Breast epithelium (tissue), 4 donors: ENCODE measurements around the gene OAS1. TPM values are rescaled to one million over a fixed set of nuclear protein-coding genes. Genes with fewer than 3 reads are reported as not detected.

Source experiments
- DNase-seq, 2 donors: peaks; one replicate each; pipeline ENCODE4 v3.0.0-alpha.2; 2019; ENCODE audit warnings: low spot score in 2 of 2
- H3K27ac ChIP-seq, 2 donors: fragments of 200-600 bp; sonication (generic) in 1 of 2; one replicate each; pipeline ENCODE4 v1.5.1; 2016 to 2019; ENCODE audit warnings: mild to moderate bottlenecking in 1 of 2
- H3K27me3 ChIP-seq, 2 donors: fragments of 200-600 bp; sonication (generic) in 1 of 2; one replicate each; pipeline versions ENCODE4 v1.5.1 to v1.6.0; 2017 to 2019; ENCODE audit warnings: control low read depth in 1 of 2, mild to moderate bottlenecking in 1 of 2
- H3K36me3 ChIP-seq: fragments of 200-600 bp; one replicate; pipeline ENCODE4 v1.5.1; 2019
- H3K4me1 ChIP-seq, 2 donors: fragments of 200-600 bp; sonication (generic); one replicate each; pipeline ENCODE4 v1.5.1; 2016 to 2019; ENCODE audit warnings: control low read depth in 1 of 2
- H3K4me3 ChIP-seq, 3 donors: fragments of 200-600 bp; sonication (generic); 1 replicate in 2 of 3; 2 replicates in 1 of 3; pipeline ENCODE4 v1.5.1; 2016 to 2019; ENCODE audit warnings: mild to moderate bottlenecking in 3 of 3, moderate library complexity in 2 of 3
- H3K9me3 ChIP-seq, 2 donors: fragments of 200-600 bp; sonication (generic) in 1 of 2; one replicate each; pipeline ENCODE4 v1.5.1; 2016 to 2019; ENCODE audit warnings: control low read depth in 1 of 2
- POLR2A ChIP-seq: fragments of 450-650 bp; IDR thresholded peaks from one replicate; pipeline ENCODE4 v1.6.1; 2016; ENCODE audit warnings: antibody characterized with exemption, mild to moderate bottlenecking, moderate library complexity
- POLR2AphosphoS5 ChIP-seq, 3 donors: sonication (generic); formaldehyde crosslinking; IDR thresholded peaks; one replicate each; pipeline ENCODE4 v1.6.1; 2017; ENCODE audit warnings: antibody characterized with exemption in 3 of 3
- intact Hi-C: fragments of 100-400 bp; cut with DNase I; formaldehyde crosslinking; loops from one replicate; pipeline ENCODE4 v1.15.1; 2023; ENCODE audit warnings: low total_unique reads
- total RNA-seq, 3 donors: library from RNA; depleted of rRNA; stranded (reverse); fragments of >200 nt; gene quantifications; one replicate each; pipeline ENCODE4 v1.1.0, GENCODE V29; 2016
- TF ChIP-seq, protein P1 (sequence below), 3 donors: fragments of 450-650 bp; IDR thresholded peaks; one replicate each; pipeline ENCODE4 v1.5.1; 2016 to 2017; ENCODE audit warnings: antibody characterized with exemption in 3 of 3, mild to moderate bottlenecking in 3 of 3, moderate library complexity in 3 of 3

OAS1 gene
- total RNA-seq, 3 donors from 2014 or later = 21.4 to 39.4 (median 23.3) TPM

DNA sequence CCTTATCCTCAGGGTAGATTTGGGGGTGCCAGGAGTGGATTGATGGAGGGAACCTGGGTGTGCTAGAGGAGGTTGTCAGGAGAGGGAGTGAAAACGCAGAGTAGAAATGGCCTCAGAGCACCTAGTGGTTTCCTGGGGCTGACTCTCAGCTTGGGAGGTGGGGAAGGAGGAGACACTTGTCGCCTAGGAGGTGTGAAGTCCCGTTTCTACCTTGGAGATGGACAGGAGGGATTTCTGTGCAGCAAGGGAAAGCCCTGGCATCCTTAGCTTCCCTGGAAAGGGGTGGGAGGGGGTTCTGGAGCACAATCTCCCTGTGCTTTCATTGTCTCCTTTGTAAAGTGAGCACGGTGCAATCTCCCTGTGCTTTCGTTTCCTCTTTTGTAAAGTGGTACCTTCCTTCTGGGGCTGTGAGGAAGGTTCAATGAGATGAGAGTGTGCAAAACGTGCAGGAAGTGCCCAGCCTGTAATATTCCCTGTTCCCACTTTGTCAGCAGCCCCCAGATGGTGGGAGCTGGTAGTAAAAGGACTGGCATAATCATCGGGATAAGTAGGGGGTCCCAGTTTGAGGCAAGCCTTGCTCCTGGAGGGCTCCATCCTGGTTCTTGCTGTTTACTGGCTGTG is 33.1 kb downstream of the OAS1 start:
- no peaks in the 10 kb centered on the region for H3K36me3 ChIP-seq
- TF ChIP-seq, protein P1, sequence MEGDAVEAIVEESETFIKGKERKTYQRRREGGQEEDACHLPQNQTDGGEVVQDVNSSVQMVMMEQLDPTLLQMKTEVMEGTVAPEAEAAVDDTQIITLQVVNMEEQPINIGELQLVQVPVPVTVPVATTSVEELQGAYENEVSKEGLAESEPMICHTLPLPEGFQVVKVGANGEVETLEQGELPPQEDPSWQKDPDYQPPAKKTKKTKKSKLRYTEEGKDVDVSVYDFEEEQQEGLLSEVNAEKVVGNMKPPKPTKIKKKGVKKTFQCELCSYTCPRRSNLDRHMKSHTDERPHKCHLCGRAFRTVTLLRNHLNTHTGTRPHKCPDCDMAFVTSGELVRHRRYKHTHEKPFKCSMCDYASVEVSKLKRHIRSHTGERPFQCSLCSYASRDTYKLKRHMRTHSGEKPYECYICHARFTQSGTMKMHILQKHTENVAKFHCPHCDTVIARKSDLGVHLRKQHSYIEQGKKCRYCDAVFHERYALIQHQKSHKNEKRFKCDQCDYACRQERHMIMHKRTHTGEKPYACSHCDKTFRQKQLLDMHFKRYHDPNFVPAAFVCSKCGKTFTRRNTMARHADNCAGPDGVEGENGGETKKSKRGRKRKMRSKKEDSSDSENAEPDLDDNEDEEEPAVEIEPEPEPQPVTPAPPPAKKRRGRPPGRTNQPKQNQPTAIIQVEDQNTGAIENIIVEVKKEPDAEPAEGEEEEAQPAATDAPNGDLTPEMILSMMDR (IDR thresholded peaks at IDR 0.05) = no peak
- TF ChIP-seq POLR2AphosphoS5 (IDR thresholded peaks at IDR 0.05) = no peak
- TF ChIP-seq POLR2A = no peak
- peaks cover 0 to 8% of the 10 kb centered on the region in 2 donors for H3K4me1 ChIP-seq
- no peaks in the 10 kb centered on the region for H3K9me3 ChIP-seq
- no peak for DNase-seq
- no peaks in the 10 kb centered on the region for H3K27me3 ChIP-seq
- intact Hi-C loops = no loop called here
- no peak overlapping the region for H3K27ac ChIP-seq
- H3K4me3 ChIP-seq = peak overlapping the region in 1 of 3 donors; percentile 23

DNA sequence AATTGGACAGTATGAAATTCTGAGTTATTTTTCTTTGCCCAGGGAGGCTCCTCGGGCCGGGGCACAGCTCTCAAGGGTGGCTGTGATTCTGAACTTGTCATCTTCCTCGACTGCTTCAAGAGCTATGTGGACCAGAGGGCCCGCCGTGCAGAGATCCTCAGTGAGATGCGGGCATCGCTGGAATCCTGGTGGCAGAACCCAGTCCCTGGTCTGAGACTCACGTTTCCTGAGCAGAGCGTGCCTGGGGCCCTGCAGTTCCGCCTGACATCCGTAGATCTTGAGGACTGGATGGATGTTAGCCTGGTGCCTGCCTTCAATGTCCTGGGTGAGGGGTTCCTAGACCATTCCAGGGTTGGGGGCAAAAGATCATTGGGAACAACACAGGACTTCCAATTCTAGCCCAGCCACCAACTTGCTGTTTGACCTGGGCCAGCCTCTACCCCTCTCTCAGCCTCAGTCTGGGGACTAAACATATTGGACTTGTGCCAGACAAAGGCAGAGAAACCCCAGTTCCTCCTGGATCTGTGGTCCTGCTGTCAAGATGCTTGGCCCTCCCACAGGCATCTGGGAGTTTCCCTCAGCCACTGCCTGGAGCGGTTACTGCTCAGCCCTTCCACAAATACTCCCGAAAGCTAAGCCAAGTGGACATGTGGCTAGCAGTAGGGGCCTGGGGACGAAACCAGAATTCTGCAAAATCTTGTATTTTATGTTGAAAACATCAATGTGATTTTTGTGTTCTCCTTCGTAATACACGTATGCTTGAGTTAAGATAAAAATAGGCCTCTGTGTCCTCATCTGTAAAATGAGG is 35.0 kb downstream of the OAS1 start:
- Histone ChIP-seq H3K4me3 (no peak overlapping the region), H3K36me3 (no peaks in the 10 kb centered on the region), H3K27ac (no peak overlapping the region), H3K4me1 (peaks cover 0 to 8% of the 10 kb centered on the region in 2 donors), H3K9me3 (no peaks in the 10 kb centered on the region), H3K27me3 (no peaks in the 10 kb centered on the region)
- DNase-seq = no peak
- no peak for TF ChIP-seq POLR2AphosphoS5 (IDR thresholded peaks at IDR 0.05)
- intact Hi-C loops = no loop called here

DNA sequence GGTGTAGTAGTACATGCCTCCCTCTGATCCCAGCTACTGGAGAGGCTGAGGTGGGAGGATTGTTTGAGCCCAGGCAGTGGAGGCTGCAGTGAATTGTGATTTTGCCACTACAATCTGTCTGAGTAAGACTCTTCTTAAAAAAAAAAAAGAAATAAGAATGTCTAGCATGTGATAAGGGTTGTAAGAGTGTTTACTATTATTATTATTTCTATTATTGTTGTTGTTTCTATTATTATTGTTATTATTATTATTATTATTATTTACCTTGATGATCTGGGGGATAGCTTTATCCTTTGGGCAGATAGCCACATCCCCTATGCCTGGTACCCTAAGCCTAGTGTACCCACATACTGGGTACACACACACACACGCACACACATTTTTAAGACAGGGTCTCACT is 35.8 kb downstream of the OAS1 start:
- H3K4me1 ChIP-seq = peaks cover 0 to 8% of the 10 kb centered on the region in 2 donors
- no peak overlapping the region for H3K4me3 ChIP-seq
- H3K27me3 ChIP-seq = no peaks in the 10 kb centered on the region
- intact Hi-C loops = no loop called here
- no peak overlapping the region for H3K27ac ChIP-seq
- no peak for DNase-seq
- no peaks in the 10 kb centered on the region for H3K9me3 ChIP-seq
- no peaks in the 10 kb centered on the region for H3K36me3 ChIP-seq
- TF ChIP-seq POLR2A (no peak), POLR2AphosphoS5 (IDR thresholded peaks at IDR 0.05) (no peak)

DNA sequence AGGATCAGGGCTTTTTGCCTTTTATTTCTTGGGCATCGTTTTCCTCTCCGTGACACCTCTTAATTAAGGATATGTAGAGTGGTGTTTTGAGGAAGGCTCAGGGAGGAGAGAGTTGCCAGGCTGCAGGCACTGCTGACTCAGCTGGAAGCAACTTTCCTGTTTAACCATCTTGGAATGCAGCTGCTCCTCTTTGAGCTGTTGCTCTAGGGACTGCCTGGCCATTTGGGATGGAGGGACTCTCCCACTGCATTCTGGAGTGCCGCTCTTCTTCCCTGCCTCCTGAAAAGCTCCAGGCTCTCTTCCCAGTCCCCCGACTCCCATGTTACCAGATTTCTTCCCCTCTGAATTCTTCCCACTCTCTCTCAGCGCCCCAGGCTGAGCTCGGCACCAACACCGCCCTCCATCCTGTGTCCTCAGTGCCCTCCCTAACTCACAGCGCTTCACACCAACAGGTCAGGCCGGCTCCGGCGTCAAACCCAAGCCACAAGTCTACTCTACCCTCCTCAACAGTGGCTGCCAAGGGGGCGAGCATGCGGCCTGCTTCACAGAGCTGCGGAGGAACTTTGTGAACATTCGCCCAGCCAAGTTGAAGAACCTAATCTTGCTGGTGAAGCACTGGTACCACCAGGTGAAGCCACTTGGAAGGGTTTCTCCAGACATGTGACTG is 37.4 kb downstream of the OAS1 start:
- Histone ChIP-seq H3K4me3 (no peak overlapping the region), H3K27ac (no peak overlapping the region), H3K9me3 (no peaks in the 10 kb centered on the region), H3K27me3 (no peaks in the 10 kb centered on the region), H3K36me3 (no peaks in the 10 kb centered on the region), H3K4me1 (peaks cover 0 to 3% of the 10 kb centered on the region in 2 donors)
- DNase-seq = no peak
- no peak for TF ChIP-seq POLR2A
- TF ChIP-seq POLR2AphosphoS5 (IDR thresholded peaks at IDR 0.05) = no peak
- TF ChIP-seq, protein P1 (IDR thresholded peaks at IDR 0.05) = no peak
- intact Hi-C loops = no loop called here

DNA sequence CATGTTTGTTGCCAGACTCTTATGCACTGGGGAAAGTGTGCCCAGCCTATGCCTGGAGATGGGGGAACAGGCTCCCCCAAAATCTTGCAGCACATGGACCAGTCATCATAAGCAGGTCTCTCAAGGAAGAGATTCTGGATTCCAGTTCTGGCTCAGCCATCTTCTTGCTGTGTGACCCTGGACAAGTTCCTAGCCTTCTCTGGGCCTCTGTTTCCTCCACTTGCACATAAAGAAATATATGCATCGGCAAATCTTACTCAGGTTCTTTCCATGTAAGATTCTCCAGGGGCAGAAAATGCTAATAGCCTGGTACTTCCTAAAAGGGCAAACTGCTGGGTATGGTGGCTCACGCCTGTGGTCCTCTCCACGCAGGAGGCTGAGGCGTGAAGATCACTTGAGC is 38.8 kb downstream of the OAS1 start:
- TF ChIP-seq, protein P1 (IDR thresholded peaks at IDR 0.05) = no peak
- no peak for TF ChIP-seq POLR2AphosphoS5 (IDR thresholded peaks at IDR 0.05)
- Histone ChIP-seq H3K4me1 (no peaks in the 10 kb centered on the region), H3K9me3 (no peaks in the 10 kb centered on the region), H3K4me3 (no peak overlapping the region), H3K27me3 (no peaks in the 10 kb centered on the region), H3K27ac (no peak overlapping the region), H3K36me3 (no peaks in the 10 kb centered on the region)
- DNase-seq = no peak
- intact Hi-C loops = no loop called here
